CD14-positive monocyte (primary cell): ENCODE results near the gene MAD1L1. TPM values are rescaled to one million over a fixed set of nuclear protein-coding genes. Genes with fewer than 3 reads are reported as not detected.
A peak's percentile ranks its signal among the peaks of the same experiment; 100 is the strongest.

Source experiments
- DNase-seq, 3 donors: peaks; one replicate each; pipeline ENCODE4 v3.0.0-alpha.2; 2011 to 2022
- H2AFZ ChIP-seq: 2 replicates; pipeline ENCODE4 v1.6.0; 2012; ENCODE audit warnings: mild to moderate bottlenecking, low read depth, low read length, inconsistent platforms; ENCODE audit not compliant: insufficient read depth, poor library complexity, severe bottlenecking
- H3K27ac ChIP-seq, 2 donors: 1 replicate in 1 of 2; 2 replicates in 1 of 2; pipeline ENCODE4 v1.5.1; 2012 to 2013; ENCODE audit warnings: low read length in 2 of 2, control low read depth in 1 of 2, inconsistent platforms in 1 of 2, low read depth in 1 of 2, mild to moderate bottlenecking in 1 of 2
- H3K27me3 ChIP-seq, 2 donors: one replicate each; pipeline versions ENCODE4 v1.6.0 to v1.6.1; 2011 to 2013; ENCODE audit warnings: low read length in 2 of 2; ENCODE audit not compliant: control insufficient read depth in 2 of 2, insufficient read depth in 2 of 2
- H3K36me3 ChIP-seq, 2 donors: replicated peaks in 1 of 2; 1 replicate in 1 of 2; 2 replicates in 1 of 2; pipeline versions ENCODE4 v1.5.1 to v1.6.1; 2012 to 2013; ENCODE audit warnings: low read length in 2 of 2, control low read depth in 1 of 2, inconsistent platforms in 1 of 2, mild to moderate bottlenecking in 1 of 2; ENCODE audit not compliant: insufficient read depth in 2 of 2, control insufficient read depth in 1 of 2
- H3K4me1 ChIP-seq, 2 donors: 1 replicate in 1 of 2; 2 replicates in 1 of 2; pipeline versions ENCODE4 v1.5.1 to v1.6.1; 2012 to 2013; ENCODE audit warnings: low read length in 2 of 2, control low read depth in 1 of 2, inconsistent platforms in 1 of 2, mild to moderate bottlenecking in 1 of 2, moderate library complexity in 1 of 2; ENCODE audit not compliant: insufficient read depth in 2 of 2, control insufficient read depth in 1 of 2
- H3K4me2 ChIP-seq: replicated peaks from 2 replicates; pipeline ENCODE3; 2012; ENCODE audit warnings: low read length, moderate library complexity, mild to moderate bottlenecking; ENCODE audit not compliant: poor library complexity, severe bottlenecking; ENCODE audit errors: extremely low read depth
- H3K4me3 ChIP-seq, 3 experiments: fragments of 200-600 bp in 1 of 3; sonication (generic) in 1 of 3; replicated peaks in 1 of 3; 1 replicate in 2 of 3; 2 replicates in 1 of 3; pipeline ENCODE4 v1.5.1; 2011 to 2013; ENCODE audit warnings: low read length in 3 of 3, mild to moderate bottlenecking in 3 of 3, control low read depth in 2 of 3, low read depth in 2 of 3, inconsistent platforms in 1 of 3, moderate library complexity in 1 of 3
- H3K79me2 ChIP-seq: 2 replicates; pipeline ENCODE4 v1.6.0; 2012; ENCODE audit warnings: mild to moderate bottlenecking, control low read depth, inconsistent platforms, low read length, moderate library complexity; ENCODE audit not compliant: insufficient read depth
- H3K9ac ChIP-seq: 2 replicates; pipeline ENCODE4 v1.6.0; 2017; ENCODE audit warnings: low read length, mild to moderate bottlenecking; ENCODE audit not compliant: insufficient read depth, poor library complexity, severe bottlenecking
- H3K9me3 ChIP-seq, 2 donors: replicated peaks in 1 of 2; 1 replicate in 1 of 2; 2 replicates in 1 of 2; pipeline versions ENCODE4 v1.5.1 to v1.6.1; 2012 to 2013; ENCODE audit warnings: low read length in 2 of 2, control low read depth in 1 of 2; ENCODE audit not compliant: control insufficient read depth in 1 of 2, insufficient read depth in 1 of 2
- H4K20me1 ChIP-seq: 2 replicates; pipeline ENCODE4 v1.6.0; 2012; ENCODE audit warnings: mild to moderate bottlenecking, low read length, control low read depth, moderate library complexity; ENCODE audit not compliant: insufficient read depth
- H3K27ac Mint-ChIP-seq, 7 donors: one replicate each; pipeline ENCODE4 v1.8.0; 2020; ENCODE audit warnings: mild to moderate bottlenecking in 7 of 7, mixed read lengths in 7 of 7, moderate library complexity in 6 of 7, inconsistent platforms in 2 of 7
- H3K27me3 Mint-ChIP-seq, 3 donors: one replicate each; pipeline ENCODE4 v1.8.0; 2021 to 2022; ENCODE audit warnings: low read depth in 3 of 3, mild to moderate bottlenecking in 3 of 3, mixed read lengths in 3 of 3, moderate library complexity in 3 of 3, inconsistent platforms in 1 of 3
- H3K36me3 Mint-ChIP-seq, 2 donors: one replicate each; pipeline ENCODE4 v1.8.0; 2020; ENCODE audit warnings: mixed read lengths in 2 of 2, inconsistent platforms in 1 of 2, mild to moderate bottlenecking in 1 of 2
- H3K4me1 Mint-ChIP-seq: one replicate; pipeline ENCODE4 v1.8.0; 2020; ENCODE audit warnings: mild to moderate bottlenecking, mixed read lengths
- H3K4me3 Mint-ChIP-seq, 2 donors: one replicate each; pipeline ENCODE4 v1.8.0; 2020; ENCODE audit warnings: mild to moderate bottlenecking in 2 of 2, mixed read lengths in 2 of 2, moderate library complexity in 1 of 2
- H3K9me3 Mint-ChIP-seq, 7 donors: one replicate each; pipeline ENCODE4 v1.8.0; 2020 to 2022; ENCODE audit warnings: mixed read lengths in 7 of 7, mild to moderate bottlenecking in 6 of 7, moderate library complexity in 6 of 7, inconsistent platforms in 2 of 7
- WGBS: methylation state at CpG from one replicate; pipeline ENCODE4 v1.1.5; 2013; ENCODE audit warnings: missing lambda C conversion rate; ENCODE audit not compliant: insufficient coverage; 5-methylcytosine and 5-hydroxymethylcytosine counted together
- intact Hi-C, 2 donors: fragments of 100-400 bp; cut with micrococcal nuclease; formaldehyde crosslinking; loops; one replicate each; pipeline versions ENCODE4 v1.15.0 to v1.15.1; 2023
- polyA plus RNA-seq, 3 donors: library from polyadenylated mRNA; depleted of rRNA in 1 of 3; unstranded in 2 of 3; stranded (reverse) in 1 of 3; fragments of 300-500 nt in 2 of 3; fragments of >200 nt in 1 of 3; fragmentation: Illumina TruSeq in 2 of 3; gene quantifications; 1 replicate in 2 of 3; 2 replicates in 1 of 3; pipeline ENCODE4 v1.2.3, GENCODE V29; 2012 to 2021
- TF ChIP-seq, protein P1 (sequence below): fragments of 200-600 bp; IDR thresholded peaks from one replicate; pipeline ENCODE4 v1.8.0; 2022; ENCODE audit warnings: antibody characterized with exemption, mild to moderate bottlenecking

Gene MAD1L1
- polyA plus RNA-seq, 3 donors, result 22.0 to 39.4 (median 33.2) TPM

DNA sequence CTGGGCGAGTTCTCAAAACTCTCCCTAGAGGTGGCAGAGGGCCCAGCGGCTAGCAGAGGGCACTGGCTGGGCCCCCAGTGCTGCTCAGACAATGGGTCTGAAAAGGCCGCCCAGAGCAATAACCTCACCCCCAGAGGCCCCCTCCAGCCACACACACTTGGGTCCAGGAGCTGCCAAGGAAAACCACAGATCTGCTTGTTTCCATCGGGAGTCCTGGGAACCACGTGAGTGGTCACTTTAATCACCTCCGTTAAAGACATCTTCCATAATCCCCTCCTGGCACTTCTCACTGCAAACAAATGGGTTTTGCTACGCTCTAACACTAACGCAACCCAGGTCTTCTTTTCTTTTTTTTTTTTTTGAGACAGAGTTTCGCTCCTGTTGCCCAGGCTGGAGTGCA, 39.3 kb upstream of the MAD1L1 start:
- no peak for DNase-seq
- intact Hi-C loops, result no loop called here
- Histone ChIP-seq H3K27me3 (no peaks in the 10 kb centered on the region), H3K4me2 (no peak overlapping the region), H3K79me2 (no peaks in the 10 kb centered on the region), H3K36me3 (peaks cover 34 to 39% of the 10 kb centered on the region in 2 donors), H3K4me1 (no peaks in the 10 kb centered on the region), H2AFZ (no peak overlapping the region), H3K9ac (no peak overlapping the region), H3K9me3 (no peaks in the 10 kb centered on the region), H4K20me1 (no peaks in the 10 kb centered on the region), H3K4me3 (no peak overlapping the region), H3K27ac (no peak overlapping the region)
- Mint-ChIP-seq H3K36me3 (peaks cover 35 to 66% of the 10 kb centered on the region in 2 donors), H3K27me3 (no peaks in the 10 kb centered on the region), H3K9me3 (peaks cover 0 to 3% (median 0%) of the 10 kb centered on the region in 7 donors), H3K4me1 (no peaks in the 10 kb centered on the region), H3K4me3 (no peak overlapping the region), H3K27ac (no peak overlapping the region)
- WGBS, result 87% methylated on average over 9 of the region's 9 CpGs
- TF ChIP-seq, protein P1, sequence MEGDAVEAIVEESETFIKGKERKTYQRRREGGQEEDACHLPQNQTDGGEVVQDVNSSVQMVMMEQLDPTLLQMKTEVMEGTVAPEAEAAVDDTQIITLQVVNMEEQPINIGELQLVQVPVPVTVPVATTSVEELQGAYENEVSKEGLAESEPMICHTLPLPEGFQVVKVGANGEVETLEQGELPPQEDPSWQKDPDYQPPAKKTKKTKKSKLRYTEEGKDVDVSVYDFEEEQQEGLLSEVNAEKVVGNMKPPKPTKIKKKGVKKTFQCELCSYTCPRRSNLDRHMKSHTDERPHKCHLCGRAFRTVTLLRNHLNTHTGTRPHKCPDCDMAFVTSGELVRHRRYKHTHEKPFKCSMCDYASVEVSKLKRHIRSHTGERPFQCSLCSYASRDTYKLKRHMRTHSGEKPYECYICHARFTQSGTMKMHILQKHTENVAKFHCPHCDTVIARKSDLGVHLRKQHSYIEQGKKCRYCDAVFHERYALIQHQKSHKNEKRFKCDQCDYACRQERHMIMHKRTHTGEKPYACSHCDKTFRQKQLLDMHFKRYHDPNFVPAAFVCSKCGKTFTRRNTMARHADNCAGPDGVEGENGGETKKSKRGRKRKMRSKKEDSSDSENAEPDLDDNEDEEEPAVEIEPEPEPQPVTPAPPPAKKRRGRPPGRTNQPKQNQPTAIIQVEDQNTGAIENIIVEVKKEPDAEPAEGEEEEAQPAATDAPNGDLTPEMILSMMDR, result no peak

DNA sequence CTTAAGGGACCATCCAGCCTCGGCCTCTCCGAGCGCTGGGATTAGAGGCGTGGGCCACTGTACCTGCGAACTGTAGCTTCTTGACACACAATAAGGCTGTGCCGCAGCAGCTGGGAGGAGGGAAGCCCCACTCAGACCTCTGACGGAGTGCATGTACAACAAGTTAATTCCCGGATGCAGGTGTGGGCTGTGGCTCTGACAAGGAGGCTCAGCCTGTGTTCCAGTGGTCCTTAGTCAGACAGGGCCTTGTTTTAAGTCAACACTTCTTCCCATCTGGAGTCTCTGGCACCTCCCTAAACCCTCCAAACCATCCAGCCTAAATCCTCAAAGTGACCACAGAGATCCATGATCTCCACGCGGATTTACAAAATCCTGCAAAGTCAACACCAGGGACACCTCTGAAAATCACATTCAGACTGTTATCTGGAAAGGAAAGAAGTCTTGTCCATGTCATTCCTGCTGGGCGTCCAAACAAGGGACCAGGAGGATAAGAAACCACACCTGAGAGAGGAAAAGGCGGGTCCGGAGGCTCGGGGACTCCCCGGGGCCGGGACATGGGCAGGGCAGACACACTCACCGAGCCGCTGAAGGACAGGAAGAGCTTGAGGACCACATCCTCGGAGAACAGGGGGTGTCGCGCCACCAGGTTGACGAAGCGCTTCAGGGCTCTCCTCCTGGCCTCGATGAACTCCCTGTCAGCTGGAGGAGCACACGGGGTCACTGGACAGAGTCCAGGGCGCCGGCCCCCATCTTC, 38.7 kb upstream of the MAD1L1 start:
- H4K20me1 ChIP-seq, result no peaks in the 10 kb centered on the region
- Mint-ChIP-seq H3K27ac (peak overlapping the region in 1 of 7 donors; percentile 11), H3K4me3 (no peak overlapping the region), H3K36me3 (peaks cover 31 to 60% of the 10 kb centered on the region in 2 donors), H3K4me1 (no peaks in the 10 kb centered on the region), H3K27me3 (no peaks in the 10 kb centered on the region), H3K9me3 (peaks cover 0 to 3% (median 0%) of the 10 kb centered on the region in 7 donors)
- no peak overlapping the region for H2AFZ ChIP-seq
- no peak overlapping the region for H3K9ac ChIP-seq
- H3K36me3 ChIP-seq, result peaks cover 30 to 36% of the 10 kb centered on the region in 2 donors
- TF ChIP-seq, protein P1, result no peak
- H3K4me3 ChIP-seq, result no peak overlapping the region
- intact Hi-C loops, result no loop called here
- no peaks in the 10 kb centered on the region for H3K4me1 ChIP-seq
- no peak overlapping the region for H3K4me2 ChIP-seq
- DNase-seq, result no peak
- no peaks in the 10 kb centered on the region for H3K79me2 ChIP-seq
- WGBS, result 91% methylated on average over 23 of the region's 27 CpGs
- no peak overlapping the region for H3K27ac ChIP-seq
- H3K9me3 ChIP-seq, result no peaks in the 10 kb centered on the region
- H3K27me3 ChIP-seq, result no peaks in the 10 kb centered on the region
